HG02885 (cell line): ENCODE results near the gene EFCAB3.
"Not testable (repeated sequence)": the region's sequence is repeated elsewhere in the genome, so short reads cannot be mapped to it uniquely, and the experiment has no call there.

ENCODE experiments used
- ATAC-seq: cut with Tn5 transposase; IDR thresholded peaks from one replicate; pipeline ENCODE4 v1.9.1; 2021; ENCODE audit warnings: mild to moderate bottlenecking; ENCODE audit not compliant: unreplicated experiment, poor library complexity

Gene EFCAB3

DNA sequence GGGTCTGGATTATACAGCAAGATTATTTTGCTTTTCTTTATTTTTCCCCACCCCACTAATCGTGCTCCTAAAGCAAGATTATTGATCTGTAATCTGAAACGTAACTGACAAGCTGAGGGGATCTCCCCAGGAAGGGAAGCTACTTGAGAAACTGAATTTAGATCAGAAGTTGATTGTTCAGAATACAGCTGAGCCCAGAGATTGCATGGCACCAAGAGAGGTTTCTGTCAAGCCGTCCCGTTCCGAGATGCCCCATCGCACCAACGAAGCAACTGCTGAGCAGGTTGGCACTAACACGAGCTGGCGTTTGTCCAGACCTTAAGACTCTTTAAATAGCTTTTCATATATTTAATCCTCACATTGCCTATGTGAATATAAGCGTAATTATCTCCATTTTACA lies 78.1 kb downstream of the EFCAB3 start:
- ATAC-seq: not testable (repeated sequence)

DNA sequence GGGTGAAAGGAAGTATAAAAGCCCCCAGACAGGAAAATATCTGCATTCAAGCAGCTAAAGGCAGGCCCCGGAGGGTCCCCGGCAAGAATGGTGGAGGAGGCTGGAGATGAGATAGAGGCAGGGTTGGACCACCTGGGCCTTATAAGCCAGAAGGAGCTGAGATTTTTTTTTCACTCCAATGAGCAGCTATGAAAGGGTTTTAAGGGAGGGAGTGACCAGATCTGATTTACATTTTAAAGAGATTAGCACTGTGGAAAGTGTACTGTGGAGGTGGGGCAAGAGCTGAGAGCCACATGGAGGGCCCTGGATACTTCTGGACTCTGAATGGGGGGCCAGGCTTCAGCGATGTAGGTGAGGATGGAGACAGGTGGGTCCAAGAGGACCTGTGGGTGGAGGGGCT lies 84.1 kb downstream of the EFCAB3 start:
- ATAC-seq: not testable (repeated sequence)

DNA sequence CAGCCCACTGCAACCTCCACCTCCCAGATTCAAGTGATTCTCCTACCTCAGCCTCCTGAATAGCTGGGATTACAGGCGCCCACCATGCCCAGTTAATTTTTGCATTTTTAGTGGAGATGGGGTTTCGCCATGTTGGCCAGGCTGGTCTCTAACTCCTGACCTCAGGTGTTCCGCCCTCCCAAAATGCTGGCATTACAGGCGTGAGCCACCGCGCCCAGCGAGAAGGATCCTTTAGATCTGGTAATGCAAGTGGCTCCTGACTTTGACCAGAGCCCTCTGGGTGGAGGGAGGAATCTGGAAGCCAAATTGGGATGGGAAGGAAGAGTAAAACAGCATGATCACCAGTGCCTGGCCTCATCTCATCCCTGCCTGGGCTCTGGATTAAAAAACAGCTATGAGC lies 84.9 kb downstream of the EFCAB3 start:
- not testable (repeated sequence) for ATAC-seq
